ENCODE measurements around the gene ADAT2.

DNA sequence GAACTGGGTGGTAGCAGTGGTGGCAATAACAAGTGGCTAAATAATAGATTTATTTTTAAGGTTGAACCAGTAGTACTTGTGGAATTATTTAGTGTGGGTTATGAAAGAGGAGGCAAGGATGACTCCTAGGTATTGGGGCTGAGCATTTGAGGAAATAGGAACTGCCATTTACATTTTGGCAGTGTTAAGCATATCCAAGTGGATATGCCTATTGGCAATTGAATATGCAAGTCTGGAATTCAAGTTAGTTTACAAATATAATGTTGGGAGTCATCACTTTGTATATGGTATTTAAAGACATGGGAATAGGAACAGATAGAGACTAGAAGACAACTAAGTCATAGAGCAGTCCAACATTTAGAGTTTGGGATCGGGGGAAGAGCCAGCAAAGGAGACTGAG is 26.1 kb upstream of the ADAT2 start:
- TF ChIP-seq POLR2A (IDR thresholded peaks at IDR 0.05): no peak
- TF ChIP-seq, protein P1, sequence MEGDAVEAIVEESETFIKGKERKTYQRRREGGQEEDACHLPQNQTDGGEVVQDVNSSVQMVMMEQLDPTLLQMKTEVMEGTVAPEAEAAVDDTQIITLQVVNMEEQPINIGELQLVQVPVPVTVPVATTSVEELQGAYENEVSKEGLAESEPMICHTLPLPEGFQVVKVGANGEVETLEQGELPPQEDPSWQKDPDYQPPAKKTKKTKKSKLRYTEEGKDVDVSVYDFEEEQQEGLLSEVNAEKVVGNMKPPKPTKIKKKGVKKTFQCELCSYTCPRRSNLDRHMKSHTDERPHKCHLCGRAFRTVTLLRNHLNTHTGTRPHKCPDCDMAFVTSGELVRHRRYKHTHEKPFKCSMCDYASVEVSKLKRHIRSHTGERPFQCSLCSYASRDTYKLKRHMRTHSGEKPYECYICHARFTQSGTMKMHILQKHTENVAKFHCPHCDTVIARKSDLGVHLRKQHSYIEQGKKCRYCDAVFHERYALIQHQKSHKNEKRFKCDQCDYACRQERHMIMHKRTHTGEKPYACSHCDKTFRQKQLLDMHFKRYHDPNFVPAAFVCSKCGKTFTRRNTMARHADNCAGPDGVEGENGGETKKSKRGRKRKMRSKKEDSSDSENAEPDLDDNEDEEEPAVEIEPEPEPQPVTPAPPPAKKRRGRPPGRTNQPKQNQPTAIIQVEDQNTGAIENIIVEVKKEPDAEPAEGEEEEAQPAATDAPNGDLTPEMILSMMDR (IDR thresholded peaks at IDR 0.05): no peak

All from heart left ventricle (tissue), 13 donors.